ENCODE data around the gene NEUROG2. TPM values are rescaled to one million over a fixed set of nuclear protein-coding genes. Genes with fewer than 3 reads are reported as not detected.

Gene NEUROG2
- total and polyA plus RNA-seq, 2 of the 8 experiments (the other 6 are each of a cell fraction or from before 2014, with no cell fraction given): 0.03 TPM; not detected in 1

DNA sequence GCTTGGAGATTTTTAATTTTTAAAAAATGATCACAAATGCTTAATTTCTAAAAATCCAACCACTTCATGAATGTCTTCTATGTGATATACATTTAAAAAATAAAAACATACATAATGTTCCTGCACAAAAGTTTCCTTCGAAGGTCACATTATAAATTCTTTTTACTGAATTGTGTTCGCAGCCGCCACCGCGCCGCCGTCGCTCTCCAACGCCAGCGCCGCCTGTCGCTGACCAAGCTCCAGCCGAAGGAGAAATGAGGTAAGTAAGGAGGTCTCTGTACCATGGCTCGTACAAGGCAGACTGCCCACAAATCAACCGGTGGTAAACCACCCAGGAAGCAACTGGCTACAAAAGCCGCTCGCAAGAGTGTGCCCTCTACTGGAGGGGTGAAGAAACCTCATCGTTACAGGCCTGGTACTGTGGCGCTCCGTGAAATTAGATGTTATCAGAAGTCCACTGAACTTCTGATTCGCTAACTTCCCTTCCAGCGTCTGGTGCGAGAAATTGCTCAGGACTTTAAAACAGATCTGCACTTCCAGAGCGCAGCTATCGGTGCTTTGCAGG, 48.8 kb upstream of the NEUROG2 start:
- no peak overlapping the region for H3K4ac ChIP-seq (replicated peaks; ENCODE audit: insufficient read length, low read depth, low read length)
- H3K23me2 ChIP-seq (ENCODE audit: low read depth, low read length): no peaks in the 10 kb centered on the region
- H3K36me3 ChIP-seq (ENCODE audit: control insufficient read depth in 2 of 4, insufficient read depth in 4 of 4, low read length in 3 of 4): peaks cover 0 to 5% (median 0%) of the 10 kb centered on the region in 4 experiments; a peak in 1 of 8 replicates
- H2BK20ac ChIP-seq (ENCODE audit: low read length): no peak overlapping the region
- DNase-seq (ENCODE audit: low read depth in 1 of 2, low spot score in 2 of 2): no peak
- H3K23ac ChIP-seq (ENCODE audit: insufficient read length): no peak overlapping the region
- no peaks in the 10 kb centered on the region for H3K9me3 ChIP-seq (ENCODE audit: insufficient read depth in 2 of 2, low read depth in 1 of 2, low read length in 1 of 2)
- no peak for TF ChIP-seq SUZ12 (IDR thresholded peaks at IDR 0.05; ENCODE audit: low read length)
- TF ChIP-seq RAD21 (IDR thresholded peaks at IDR 0.05 in 1 of 2, conservative IDR thresholded peaks at IDR 0.05 in 1 of 2; ENCODE audit: low read depth in 2 of 2, low read length in 2 of 2): peak; percentile 25 to 34; a peak in 2 of 4 replicates
- TF ChIP-seq, protein P1, sequence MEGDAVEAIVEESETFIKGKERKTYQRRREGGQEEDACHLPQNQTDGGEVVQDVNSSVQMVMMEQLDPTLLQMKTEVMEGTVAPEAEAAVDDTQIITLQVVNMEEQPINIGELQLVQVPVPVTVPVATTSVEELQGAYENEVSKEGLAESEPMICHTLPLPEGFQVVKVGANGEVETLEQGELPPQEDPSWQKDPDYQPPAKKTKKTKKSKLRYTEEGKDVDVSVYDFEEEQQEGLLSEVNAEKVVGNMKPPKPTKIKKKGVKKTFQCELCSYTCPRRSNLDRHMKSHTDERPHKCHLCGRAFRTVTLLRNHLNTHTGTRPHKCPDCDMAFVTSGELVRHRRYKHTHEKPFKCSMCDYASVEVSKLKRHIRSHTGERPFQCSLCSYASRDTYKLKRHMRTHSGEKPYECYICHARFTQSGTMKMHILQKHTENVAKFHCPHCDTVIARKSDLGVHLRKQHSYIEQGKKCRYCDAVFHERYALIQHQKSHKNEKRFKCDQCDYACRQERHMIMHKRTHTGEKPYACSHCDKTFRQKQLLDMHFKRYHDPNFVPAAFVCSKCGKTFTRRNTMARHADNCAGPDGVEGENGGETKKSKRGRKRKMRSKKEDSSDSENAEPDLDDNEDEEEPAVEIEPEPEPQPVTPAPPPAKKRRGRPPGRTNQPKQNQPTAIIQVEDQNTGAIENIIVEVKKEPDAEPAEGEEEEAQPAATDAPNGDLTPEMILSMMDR (IDR thresholded peaks at IDR 0.05; ENCODE audit: control extremely low read depth in 1 of 3, insufficient read depth in 1 of 3, low read depth in 1 of 3, low read length in 3 of 3): peak; percentile 35 to 45 (median 43)
- H3K4me2 ChIP-seq (ENCODE audit: insufficient read depth in 1 of 2, low read depth in 2 of 2, low read length in 2 of 2): no peak overlapping the region
- H4K5ac ChIP-seq (ENCODE audit: insufficient read length, low read depth, low read length): no peak overlapping the region
- H2BK15ac ChIP-seq (ENCODE audit: low read length): no peak overlapping the region
- ChIA-PET POLR2A (ENCODE audit: partially characterized antibody) (no interaction called here), CTCF (ENCODE audit: partially characterized antibody) (interaction anchor here (0.9 to 1.5 kb wide), 5 partner anchors 12 to 43 kb away, joined by 3 to 5 read pairs (median 4); no protein-coding TSS in a partner anchor)
- no peak overlapping the region for H2BK5ac ChIP-seq (ENCODE audit: low read depth, low read length)
- no peak overlapping the region for H2BK120ac ChIP-seq (replicated peaks; ENCODE audit: low read depth, low read length)
- no peaks in the 10 kb centered on the region for H3K79me1 ChIP-seq (ENCODE audit: low read depth, low read length)
- no peak overlapping the region for H4K91ac ChIP-seq (replicated peaks; ENCODE audit: insufficient read length, low read length)
- no peak overlapping the region for H4K8ac ChIP-seq (ENCODE audit: extremely low read depth, insufficient read depth, low read length)
- H2BK12ac ChIP-seq (ENCODE audit: low read depth, low read length): no peak overlapping the region
- no peak overlapping the region for H3K14ac ChIP-seq (ENCODE audit: insufficient read length)
- no peak overlapping the region for H3K27ac ChIP-seq (ENCODE audit: low read depth, low read length)
- H3K18ac ChIP-seq (ENCODE audit: extremely low read depth, low read length): no peak overlapping the region
- no peak overlapping the region for H2AK5ac ChIP-seq (ENCODE audit: low read depth, low read length)
- H3K4me3 ChIP-seq (ENCODE audit: extremely low read depth in 1 of 4, insufficient read depth in 2 of 4, low read depth in 3 of 4, low read length in 4 of 4): no peak overlapping the region
- no peak overlapping the region for H3K56ac ChIP-seq (replicated peaks; ENCODE audit: insufficient read length, low read depth, low read length)
- no peaks in the 10 kb centered on the region for H4K20me1 ChIP-seq (replicated peaks in 1 of 2; ENCODE audit: control insufficient read depth in 1 of 2, insufficient read depth in 2 of 2, low read length in 2 of 2)
- no peak for FAIRE-seq
- H2AFZ ChIP-seq (ENCODE audit: low read length): no peak overlapping the region
- H3K9ac ChIP-seq (replicated peaks in 1 of 4; ENCODE audit: extremely low read depth in 1 of 4, low read depth in 3 of 4, low read length in 3 of 4): no peak overlapping the region
- H3K79me2 ChIP-seq (ENCODE audit: control insufficient read depth in 1 of 2, insufficient read depth in 2 of 2, low read length in 2 of 2): no peaks in the 10 kb centered on the region
- H3K4me1 ChIP-seq (replicated peaks in 1 of 4; ENCODE audit: control insufficient read depth in 3 of 4, insufficient read depth in 4 of 4, low read length in 3 of 4): no peaks in the 10 kb centered on the region
- WGBS, 2 experiments (ENCODE audit: extremely low coverage in 1 of 2, insufficient coverage in 1 of 2, insufficient read length in 1 of 2, insufficient replicate concordance in 2 of 2, low coverage in 1 of 2, low lambda C conversion rate in 2 of 2, missing lambda C conversion rate in 1 of 2): 94% methylated on average over 25 of the region's 25 CpGs; no CpG with 5 or more reads in 1 of the 2 experiments
- no peaks in the 10 kb centered on the region for H3K27me3 ChIP-seq (replicated peaks in 1 of 4; ENCODE audit: control insufficient read depth in 3 of 4, extremely low read depth in 1 of 4, insufficient read depth in 3 of 4, low read length in 3 of 4)

Data from H1 (cell line).